Chondrocyte (in vitro differentiated cells): ENCODE measurements around the gene ASIC5. TPM values are rescaled to one million over a fixed set of nuclear protein-coding genes. Genes with fewer than 3 reads are reported as not detected.

Source experiments
- DNase-seq: peaks from one replicate; pipeline ENCODE4 v3.0.0; 2021; ENCODE audit warnings: mixed read lengths, low spot score
- H3K27ac Mint-ChIP-seq: one replicate; pipeline ENCODE4 v1.8.0; 2021; ENCODE audit warnings: mild to moderate bottlenecking, moderate library complexity, mixed read lengths; ENCODE audit not compliant: unreplicated experiment
- H3K27me3 Mint-ChIP-seq: 2 replicates; pipeline ENCODE4 v1.8.0; 2021; ENCODE audit warnings: low read depth, mixed read lengths
- H3K36me3 Mint-ChIP-seq: 2 replicates; pipeline ENCODE4 v1.8.0; 2021; ENCODE audit warnings: low read depth, mixed read lengths
- H3K4me1 Mint-ChIP-seq: 2 replicates; pipeline ENCODE4 v1.8.0; 2021; ENCODE audit warnings: low read depth, mild to moderate bottlenecking, mixed read lengths
- H3K4me3 Mint-ChIP-seq: one replicate; pipeline ENCODE4 v1.8.0; 2021; ENCODE audit warnings: mild to moderate bottlenecking, moderate library complexity, mixed read lengths; ENCODE audit not compliant: unreplicated experiment
- H3K9me3 Mint-ChIP-seq: 2 replicates; pipeline ENCODE4 v1.8.0; 2021; ENCODE audit warnings: low read depth, mixed read lengths
- CTCF ChIP-seq: fragments of 200-600 bp; sonication (generic); IDR thresholded peaks from 2 replicates; pipeline ENCODE4 v1.5.0; 2021; ENCODE audit warnings: antibody characterized with exemption, mild to moderate bottlenecking, moderate library complexity
- long read RNA-seq: library from polyadenylated mRNA; stranded (forward); transcript quantifications from one replicate; pipeline ENCODE4 v2.0.0, GENCODE V29; 2021
- total RNA-seq: library from RNA; stranded (reverse); gene quantifications from 3 replicates; pipeline ENCODE4 v1.2.1, GENCODE V29; 2021

Gene ASIC5
- not detected in 3 replicates for total RNA-seq
- long read RNA-seq, result 0 reads

GRCh38 chr4:155866177-155866576, at the start of gene ASIC5:
TSS of gene ASIC5 (minus strand) at chr4:155866277. CDS start at chr4:155866226, 51 bp downstream.
- H3K4me1 Mint-ChIP-seq, result no peaks in the 10 kb centered on the region
- no peaks in the 10 kb centered on the region for H3K36me3 Mint-ChIP-seq
- no peak within 1 kb of the TSS for H3K27ac Mint-ChIP-seq
- peaks cover 9% of the 10 kb centered on the region for H3K27me3 Mint-ChIP-seq
- H3K9me3 Mint-ChIP-seq, result peaks cover 11% of the 10 kb centered on the region
- no peak for TF ChIP-seq CTCF
- H3K4me3 Mint-ChIP-seq, result no peak within 1 kb of the TSS
- DNase-seq, result no peak

GRCh38 chr4:155914782-155915181, 48.7 kb upstream of the ASIC5 start:
- Mint-ChIP-seq H3K4me3 (no peak overlapping the region), H3K9me3 (peaks cover 5% of the 10 kb centered on the region), H3K27ac (no peak overlapping the region), H3K27me3 (peaks cover 1% of the 10 kb centered on the region), H3K36me3 (no peaks in the 10 kb centered on the region), H3K4me1 (peaks cover 4% of the 10 kb centered on the region)
- DNase-seq, result no peak
- TF ChIP-seq CTCF, result no peak

GRCh38 chr4:155911905-155912304, 45.8 kb upstream of the ASIC5 start:
- Mint-ChIP-seq H3K27ac (no peak overlapping the region), H3K4me1 (peaks cover 18% of the 10 kb centered on the region), H3K9me3 (peaks cover 5% of the 10 kb centered on the region), H3K27me3 (peaks cover 3% of the 10 kb centered on the region), H3K36me3 (no peaks in the 10 kb centered on the region), H3K4me3 (no peak overlapping the region)
- TF ChIP-seq CTCF, result no peak
- DNase-seq, result no peak

GRCh38 chr4:155909615-155910226, 43.6 kb upstream of the ASIC5 start:
- no peak for DNase-seq
- H3K27ac Mint-ChIP-seq, result no peak overlapping the region
- no peaks in the 10 kb centered on the region for H3K36me3 Mint-ChIP-seq
- H3K4me3 Mint-ChIP-seq, result no peak overlapping the region
- H3K4me1 Mint-ChIP-seq, result peaks cover 20% of the 10 kb centered on the region
- peaks cover 3% of the 10 kb centered on the region for H3K27me3 Mint-ChIP-seq
- peaks cover 5% of the 10 kb centered on the region for H3K9me3 Mint-ChIP-seq
- no peak for TF ChIP-seq CTCF

GRCh38 chr4:155908187-155909139, 42.4 kb upstream of the ASIC5 start:
- peaks cover 19% of the 10 kb centered on the region for H3K4me1 Mint-ChIP-seq
- H3K27me3 Mint-ChIP-seq, result peaks cover 3% of the 10 kb centered on the region
- H3K9me3 Mint-ChIP-seq, result peaks cover 5% of the 10 kb centered on the region
- no peak for DNase-seq
- H3K4me3 Mint-ChIP-seq, result no peak overlapping the region
- TF ChIP-seq CTCF, result no peak
- no peak overlapping the region for H3K27ac Mint-ChIP-seq
- no peaks in the 10 kb centered on the region for H3K36me3 Mint-ChIP-seq
